Measurements from ENCODE around the gene COX4I1. TPM values are rescaled to one million over a fixed set of nuclear protein-coding genes. Genes with fewer than 3 reads are reported as not detected.

The COX4I1 gene
- total RNA-seq, 1 experiment from 2014 or later, result 618 TPM

GRCh38 chr16:85844169-85844481 lies 44.6 kb downstream of the COX4I1 start:
- TF ChIP-seq, protein P1, sequence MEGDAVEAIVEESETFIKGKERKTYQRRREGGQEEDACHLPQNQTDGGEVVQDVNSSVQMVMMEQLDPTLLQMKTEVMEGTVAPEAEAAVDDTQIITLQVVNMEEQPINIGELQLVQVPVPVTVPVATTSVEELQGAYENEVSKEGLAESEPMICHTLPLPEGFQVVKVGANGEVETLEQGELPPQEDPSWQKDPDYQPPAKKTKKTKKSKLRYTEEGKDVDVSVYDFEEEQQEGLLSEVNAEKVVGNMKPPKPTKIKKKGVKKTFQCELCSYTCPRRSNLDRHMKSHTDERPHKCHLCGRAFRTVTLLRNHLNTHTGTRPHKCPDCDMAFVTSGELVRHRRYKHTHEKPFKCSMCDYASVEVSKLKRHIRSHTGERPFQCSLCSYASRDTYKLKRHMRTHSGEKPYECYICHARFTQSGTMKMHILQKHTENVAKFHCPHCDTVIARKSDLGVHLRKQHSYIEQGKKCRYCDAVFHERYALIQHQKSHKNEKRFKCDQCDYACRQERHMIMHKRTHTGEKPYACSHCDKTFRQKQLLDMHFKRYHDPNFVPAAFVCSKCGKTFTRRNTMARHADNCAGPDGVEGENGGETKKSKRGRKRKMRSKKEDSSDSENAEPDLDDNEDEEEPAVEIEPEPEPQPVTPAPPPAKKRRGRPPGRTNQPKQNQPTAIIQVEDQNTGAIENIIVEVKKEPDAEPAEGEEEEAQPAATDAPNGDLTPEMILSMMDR (IDR thresholded peaks at IDR 0.05; ENCODE audit: unreplicated experiment), result no peak
- no peaks in the 10 kb centered on the region for H3K36me3 Mint-ChIP-seq (ENCODE audit: insufficient read depth, unreplicated experiment)
- no peaks in the 10 kb centered on the region for H3K4me1 Mint-ChIP-seq (ENCODE audit: insufficient read depth, unreplicated experiment)
- intact Hi-C loops (cut with micrococcal nuclease), result no loop called here
- H3K27ac Mint-ChIP-seq (ENCODE audit: low read depth, unreplicated experiment), result no peak overlapping the region
- ChIA-PET CTCF (no interaction called here), POLR2A (no interaction called here)
- no peak for DNase-seq (ENCODE audit: unreplicated experiment)
- no TSS peak for BruUV-seq (replicated peaks)
- no peak overlapping the region for H3K4me3 Mint-ChIP-seq (ENCODE audit: unreplicated experiment)
- peaks cover 81% of the 10 kb centered on the region for H3K27me3 Mint-ChIP-seq (ENCODE audit: insufficient read depth, unreplicated experiment)
- no peaks in the 10 kb centered on the region for H3K9me3 Mint-ChIP-seq (ENCODE audit: unreplicated experiment)

DNA sequence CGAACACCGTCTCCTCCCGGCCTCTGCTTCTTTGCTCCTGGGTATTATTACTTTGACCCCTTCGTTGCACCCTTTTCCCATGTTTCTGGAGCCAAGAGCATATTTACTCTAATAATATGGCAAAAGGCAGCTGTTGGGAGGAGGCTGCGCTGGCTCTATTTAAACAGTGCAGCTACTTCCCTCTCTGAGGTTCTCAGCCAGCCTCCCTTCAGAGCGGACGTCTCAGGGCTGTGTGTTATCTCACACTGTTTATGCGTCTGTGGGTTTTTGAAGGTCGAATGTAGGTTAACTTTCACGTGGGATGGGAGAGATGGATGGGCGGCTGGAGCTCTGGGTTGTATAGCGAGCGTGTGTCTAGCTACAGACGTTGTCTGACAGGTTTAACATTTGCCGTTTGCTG lies 45.3 kb downstream of the COX4I1 start:
- H3K36me3 Mint-ChIP-seq (ENCODE audit: insufficient read depth, unreplicated experiment), result no peaks in the 10 kb centered on the region
- H3K27ac Mint-ChIP-seq (ENCODE audit: low read depth, unreplicated experiment), result no peak overlapping the region

DNA sequence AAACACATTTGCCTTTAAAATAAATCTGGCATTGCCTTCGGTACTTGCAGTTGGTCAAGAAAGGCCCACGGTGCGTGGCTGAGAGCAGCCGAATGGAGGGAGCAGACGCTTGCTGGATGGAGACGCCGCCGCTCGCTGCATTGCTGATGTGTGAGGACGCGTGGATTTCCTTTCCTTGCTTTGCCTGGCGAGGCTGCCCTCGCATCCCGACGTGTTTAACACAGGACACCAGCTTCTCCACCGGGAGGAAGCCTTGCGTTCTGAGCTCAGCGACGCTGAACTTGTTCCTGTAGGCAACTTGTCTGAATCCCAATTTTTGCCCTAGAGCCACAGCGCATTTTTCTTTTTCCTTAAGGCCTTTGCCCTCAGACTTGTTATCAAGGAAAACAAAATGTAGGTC lies 45.8 kb downstream of the COX4I1 start:
- peaks cover 81% of the 10 kb centered on the region for H3K27me3 Mint-ChIP-seq (ENCODE audit: insufficient read depth, unreplicated experiment)
- no peaks in the 10 kb centered on the region for H3K36me3 Mint-ChIP-seq (ENCODE audit: insufficient read depth, unreplicated experiment)
- TF ChIP-seq, protein P1 (IDR thresholded peaks at IDR 0.05; ENCODE audit: unreplicated experiment), result no peak
- H3K9me3 Mint-ChIP-seq (ENCODE audit: unreplicated experiment), result no peaks in the 10 kb centered on the region
- no peak for DNase-seq (ENCODE audit: unreplicated experiment)
- ChIA-PET CTCF (interaction anchor here (0.7 kb wide), 1 partner anchor 428 kb away, joined by 3 read pairs; no protein-coding TSS in a partner anchor), POLR2A (no interaction called here)
- no peak overlapping the region for H3K27ac Mint-ChIP-seq (ENCODE audit: low read depth, unreplicated experiment)
- no TSS peak for BruUV-seq (replicated peaks)
- no peak overlapping the region for H3K4me3 Mint-ChIP-seq (ENCODE audit: unreplicated experiment)
- no peaks in the 10 kb centered on the region for H3K4me1 Mint-ChIP-seq (ENCODE audit: insufficient read depth, unreplicated experiment)
- intact Hi-C loops (cut with micrococcal nuclease), result no loop called here

More for the DNA sequence above, 45.3 kb downstream of the COX4I1 start:
- TF ChIP-seq, protein P1 (IDR thresholded peaks at IDR 0.05; ENCODE audit: unreplicated experiment), result no peak
- ChIA-PET POLR2A (no interaction called here), CTCF (no interaction called here)
- no peak for DNase-seq (ENCODE audit: unreplicated experiment)
- no peaks in the 10 kb centered on the region for H3K4me1 Mint-ChIP-seq (ENCODE audit: insufficient read depth, unreplicated experiment)
- H3K27me3 Mint-ChIP-seq (ENCODE audit: insufficient read depth, unreplicated experiment), result peaks cover 81% of the 10 kb centered on the region
- intact Hi-C loops (cut with micrococcal nuclease), result no loop called here
- BruUV-seq (replicated peaks), result no TSS peak
- H3K9me3 Mint-ChIP-seq (ENCODE audit: unreplicated experiment), result no peaks in the 10 kb centered on the region
- H3K4me3 Mint-ChIP-seq (ENCODE audit: unreplicated experiment), result no peak overlapping the region

- intact Hi-C loops (cut with micrococcal nuclease), result no loop called here
- no TSS peak for BruUV-seq (replicated peaks)
- Mint-ChIP-seq H3K4me1 (ENCODE audit: insufficient read depth, unreplicated experiment) (no peaks in the 10 kb centered on the region), H3K36me3 (ENCODE audit: insufficient read depth, unreplicated experiment) (no peaks in the 10 kb centered on the region), H3K27ac (ENCODE audit: low read depth, unreplicated experiment) (no peak overlapping the region), H3K27me3 (ENCODE audit: insufficient read depth, unreplicated experiment) (peaks cover 81% of the 10 kb centered on the region), H3K4me3 (ENCODE audit: unreplicated experiment) (no peak overlapping the region), H3K9me3 (ENCODE audit: unreplicated experiment) (no peaks in the 10 kb centered on the region)
- TF ChIP-seq, protein P1 (IDR thresholded peaks at IDR 0.05; ENCODE audit: unreplicated experiment), result no peak
- ChIA-PET POLR2A (no interaction called here), CTCF (interaction anchor here (0.5 kb wide), 1 partner anchor 127 kb away, joined by 3 read pairs; no protein-coding TSS in a partner anchor)
- no peak for DNase-seq (ENCODE audit: unreplicated experiment)
These were observed 47.0 kb downstream of the COX4I1 start for GRCh38 chr16:85846461-85846860.

All from MCF 10A (cell line).